Spleen (tissue), 11 donors: ENCODE measurements around the gene ZNF516. TPM values are rescaled to one million over a fixed set of nuclear protein-coding genes. Genes with fewer than 3 reads are reported as not detected.

Source experiments
- DNase-seq: peaks from one replicate; pipeline ENCODE4 v3.0.0-alpha.2; 2020
- H3K27ac ChIP-seq, 8 donors: fragments of 200-600 bp; sonication (generic) in 7 of 8; 1 replicate in 4 of 8; 2 replicates in 4 of 8; pipeline versions ENCODE4 v1.5.0 to v1.8.0; 2016 to 2021; ENCODE audit warnings: inconsistent platforms in 4 of 8, mild to moderate bottlenecking in 4 of 8, moderate library complexity in 1 of 8
- H3K27me3 ChIP-seq, 7 donors: fragments of 200-600 bp; sonication (generic) in 6 of 7; replicated peaks in 1 of 7; 1 replicate in 4 of 7; 2 replicates in 3 of 7; pipeline versions ENCODE4 v1.5.0 to v1.8.0; 2016 to 2021; ENCODE audit warnings: inconsistent platforms in 3 of 7, mild to moderate bottlenecking in 1 of 7
- H3K36me3 ChIP-seq, 6 donors: fragments of 200-600 bp; sonication (generic) in 5 of 6; 1 replicate in 4 of 6; 2 replicates in 2 of 6; pipeline versions ENCODE4 v1.5.0 to v1.8.0; 2016 to 2021; ENCODE audit warnings: inconsistent platforms in 2 of 6
- H3K4me1 ChIP-seq, 6 donors: fragments of 200-600 bp; sonication (generic) in 5 of 6; 1 replicate in 3 of 6; 2 replicates in 3 of 6; pipeline versions ENCODE4 v1.5.0 to v1.8.0; 2016 to 2021; ENCODE audit warnings: inconsistent platforms in 3 of 6
- H3K4me3 ChIP-seq, 8 donors: fragments of 200-600 bp; sonication (generic) in 7 of 8; 1 replicate in 4 of 8; 2 replicates in 4 of 8; pipeline versions ENCODE4 v1.5.0 to v1.8.0; 2016 to 2021; ENCODE audit warnings: inconsistent platforms in 4 of 8, mild to moderate bottlenecking in 4 of 8, moderate library complexity in 2 of 8
- H3K9me3 ChIP-seq, 8 donors: fragments of 200-600 bp; sonication (generic) in 7 of 8; 1 replicate in 4 of 8; 2 replicates in 4 of 8; pipeline versions ENCODE4 v1.5.0 to v1.8.0; 2016 to 2021; ENCODE audit warnings: inconsistent platforms in 4 of 8
- POLR2A ChIP-seq, 3 donors: fragments of 450-650 bp; IDR thresholded peaks; one replicate each; pipeline ENCODE4 v1.5.1; 2017; ENCODE audit warnings: antibody characterized with exemption in 3 of 3, mild to moderate bottlenecking in 1 of 3
- POLR2AphosphoS5 ChIP-seq, 3 donors: sonication (generic); formaldehyde crosslinking; IDR thresholded peaks; one replicate each; pipeline ENCODE4 v1.5.1; 2017; ENCODE audit warnings: antibody characterized with exemption in 3 of 3
- WGBS, 5 donors: extraction: QIAGEN DNeasy Blood & Tissue Kit in 3 of 5; methylation state at CpG; one replicate each; pipeline versions ENCODE4 v1.1.5 to v1.1.7; 2013 to 2018; 5-methylcytosine and 5-hydroxymethylcytosine counted together
- intact Hi-C: fragments of 100-400 bp; cut with DNase I; formaldehyde crosslinking; loops from one replicate; pipeline ENCODE4 v1.15.0; 2023; ENCODE audit warnings: low total_unique reads
- polyA plus RNA-seq, 3 donors: library from polyadenylated mRNA; stranded (reverse); fragments of 200-250 nt; gene quantifications; one replicate each; pipeline ENCODE4 v1.2.1, GENCODE V29; 2013
- total RNA-seq, 7 donors: library from RNA; depleted of rRNA in 3 of 7; stranded (reverse); fragments of >200 nt in 3 of 7; fragmentation: NEBNext Ultra II Directional in 4 of 7; extraction: Animal tissue kit (Norgen Biotek cat#: 25700) in 4 of 7; gene quantifications; one replicate each; pipeline versions ENCODE4 v1.1.0 to v1.2.1, GENCODE V29; 2016 to 2021
- TF ChIP-seq, protein P1 (sequence below), 11 experiments: fragments of 200-600 bp in 7 of 11; fragments of 450-650 bp in 4 of 11; sonication (generic) in 4 of 11; IDR thresholded peaks in 8 of 11; conservative IDR thresholded peaks in 3 of 11; 1 replicate in 7 of 11; 2 replicates in 4 of 11; pipeline versions ENCODE4 v1.4.0 to v1.8.0; 2016 to 2021; ENCODE audit warnings: antibody characterized with exemption in 11 of 11, inconsistent platforms in 4 of 11, mild to moderate bottlenecking in 1 of 11
- donor health status: healthy with polysubstance abuse.
- donor health status: DM: no; HTN: no; CAD: no; lungs with moderate emphysema.
- donor health status: DM: no; HTN: no; CAD: no.
- donor health status: Bipolar disorder and iron deficiency.
- donor health status: healthy.
- donor health status: DM: no; HTN: no; CAD: no.
- donor health status: DM: yes; HTN: yes; CAD: no.

ZNF516 gene
- total and polyA plus RNA-seq, 10 donors = 4.5 to 58.4 (median 40.0) TPM

DNA sequence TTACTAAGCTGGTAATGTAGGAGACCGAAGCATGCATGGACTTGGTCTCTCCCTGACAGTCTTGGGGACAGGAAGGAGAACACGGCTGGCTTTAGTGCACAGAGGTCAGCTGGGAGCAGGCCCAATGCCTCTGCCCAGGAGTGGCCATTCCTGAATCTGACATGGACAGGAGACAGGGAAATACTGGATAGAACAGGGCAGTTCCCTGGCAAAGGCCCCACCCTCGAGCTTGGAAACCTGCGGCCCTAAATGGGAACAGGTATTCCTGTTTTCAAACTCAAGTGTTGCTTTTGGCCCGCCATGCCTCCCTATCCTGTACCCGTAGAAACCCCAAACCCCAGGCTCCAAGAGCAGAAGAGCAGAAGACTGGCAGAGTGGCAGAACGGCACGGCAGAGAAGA, 107.4 kb downstream of the ZNF516 start:
- Histone ChIP-seq H3K4me1 (peaks cover 0 to 71% (median 37%) of the 10 kb centered on the region in 6 donors), H3K27me3 (no peaks in the 10 kb centered on the region), H3K27ac (no peak overlapping the region), H3K9me3 (peaks cover 0 to 8% (median 0%) of the 10 kb centered on the region in 8 donors), H3K36me3 (peaks cover 0 to 11% (median 0%) of the 10 kb centered on the region in 6 donors), H3K4me3 (no peak overlapping the region)
- TF ChIP-seq, protein P1, sequence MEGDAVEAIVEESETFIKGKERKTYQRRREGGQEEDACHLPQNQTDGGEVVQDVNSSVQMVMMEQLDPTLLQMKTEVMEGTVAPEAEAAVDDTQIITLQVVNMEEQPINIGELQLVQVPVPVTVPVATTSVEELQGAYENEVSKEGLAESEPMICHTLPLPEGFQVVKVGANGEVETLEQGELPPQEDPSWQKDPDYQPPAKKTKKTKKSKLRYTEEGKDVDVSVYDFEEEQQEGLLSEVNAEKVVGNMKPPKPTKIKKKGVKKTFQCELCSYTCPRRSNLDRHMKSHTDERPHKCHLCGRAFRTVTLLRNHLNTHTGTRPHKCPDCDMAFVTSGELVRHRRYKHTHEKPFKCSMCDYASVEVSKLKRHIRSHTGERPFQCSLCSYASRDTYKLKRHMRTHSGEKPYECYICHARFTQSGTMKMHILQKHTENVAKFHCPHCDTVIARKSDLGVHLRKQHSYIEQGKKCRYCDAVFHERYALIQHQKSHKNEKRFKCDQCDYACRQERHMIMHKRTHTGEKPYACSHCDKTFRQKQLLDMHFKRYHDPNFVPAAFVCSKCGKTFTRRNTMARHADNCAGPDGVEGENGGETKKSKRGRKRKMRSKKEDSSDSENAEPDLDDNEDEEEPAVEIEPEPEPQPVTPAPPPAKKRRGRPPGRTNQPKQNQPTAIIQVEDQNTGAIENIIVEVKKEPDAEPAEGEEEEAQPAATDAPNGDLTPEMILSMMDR (IDR thresholded peaks at IDR 0.05 in 8 of 11, conservative IDR thresholded peaks at IDR 0.05 in 3 of 11) = no peak
- TF ChIP-seq POLR2AphosphoS5 (IDR thresholded peaks at IDR 0.05) = no peak
- no peak for TF ChIP-seq POLR2A (IDR thresholded peaks at IDR 0.05)
- intact Hi-C loops = no loop called here
- DNase-seq = no peak
- WGBS, 5 donors = 90 to 98% (median 93%) methylated on average over 8 of the region's 8 CpGs

DNA sequence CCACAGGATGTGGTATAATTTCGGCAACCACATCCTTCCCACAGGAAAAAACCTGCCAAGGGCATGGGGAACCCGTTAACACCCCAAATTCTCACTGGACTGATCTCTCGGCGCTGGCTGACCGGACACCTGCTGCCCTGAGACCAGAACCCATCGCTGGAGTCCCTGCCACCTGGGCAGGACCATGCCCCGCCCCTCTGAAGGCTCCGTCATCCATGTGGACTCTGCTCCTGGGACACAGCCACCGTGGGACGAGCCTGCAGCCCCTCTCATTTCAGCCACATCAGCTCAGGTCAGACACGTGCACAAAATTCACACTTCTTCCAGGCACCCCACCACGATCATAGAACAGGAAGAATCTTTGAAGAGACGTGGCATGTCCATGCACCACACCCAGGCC, 108.2 kb downstream of the ZNF516 start:
- intact Hi-C loops = no loop called here
- TF ChIP-seq POLR2A (IDR thresholded peaks at IDR 0.05) = no peak
- peak in 1 of 3 donors; percentile 27 for TF ChIP-seq POLR2AphosphoS5 (IDR thresholded peaks at IDR 0.05)
- TF ChIP-seq, protein P1 (IDR thresholded peaks at IDR 0.05 in 8 of 11, conservative IDR thresholded peaks at IDR 0.05 in 3 of 11) = no peak
- Histone ChIP-seq H3K27me3 (no peaks in the 10 kb centered on the region), H3K4me3 (no peak overlapping the region), H3K27ac (no peak overlapping the region), H3K9me3 (peaks cover 0 to 8% (median 0%) of the 10 kb centered on the region in 8 donors), H3K4me1 (peaks cover 0 to 67% (median 37%) of the 10 kb centered on the region in 6 donors), H3K36me3 (peaks cover 0 to 11% (median 0%) of the 10 kb centered on the region in 6 donors)
- DNase-seq = no peak
- 43 to 56% (median 46%) methylated on average over 13 of the region's 13 CpGs for WGBS, 5 donors

DNA sequence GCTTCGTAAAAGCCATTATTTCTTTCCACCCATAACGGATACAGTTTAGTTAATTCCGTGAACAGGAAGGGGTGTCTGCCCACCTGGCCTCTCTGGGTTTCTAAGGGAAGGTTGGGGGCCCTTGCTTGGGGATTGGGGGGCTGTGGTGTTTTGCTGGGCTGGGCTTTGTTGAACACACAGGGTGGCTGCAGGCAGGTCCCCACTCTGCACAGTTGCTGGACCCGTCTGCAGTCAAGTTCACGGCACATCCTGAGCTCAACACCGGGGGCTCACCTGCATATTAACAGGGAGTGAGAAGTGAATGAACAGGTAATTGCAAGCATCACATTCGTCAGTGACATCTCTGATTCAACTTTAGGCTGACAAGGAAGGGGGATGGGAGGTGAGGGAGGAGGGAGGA, 109.0 kb downstream of the ZNF516 start:
- intact Hi-C loops = no loop called here

DNA sequence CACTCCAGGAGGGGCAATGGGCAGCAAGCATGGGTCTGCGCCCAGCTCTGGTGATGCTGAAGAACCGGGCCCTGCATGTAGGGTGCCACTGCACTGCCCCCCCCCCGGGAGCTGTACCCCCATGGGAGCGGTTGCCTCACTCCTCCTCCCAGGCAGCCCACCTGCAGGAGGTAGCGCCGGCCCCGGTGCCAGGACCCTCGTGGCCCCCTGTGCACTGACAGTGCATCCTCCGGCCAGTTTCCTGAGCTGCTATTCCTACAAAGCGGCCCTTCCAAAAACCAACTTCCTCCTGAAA, 109.4 kb downstream of the ZNF516 start:
- Histone ChIP-seq H3K36me3 (peaks cover 0 to 17% (median 0%) of the 10 kb centered on the region in 6 donors), H3K9me3 (peaks cover 0 to 8% (median 0%) of the 10 kb centered on the region in 8 donors), H3K4me1 (peaks cover 0 to 57% (median 30%) of the 10 kb centered on the region in 6 donors), H3K27me3 (no peaks in the 10 kb centered on the region), H3K4me3 (no peak overlapping the region), H3K27ac (no peak overlapping the region)
- WGBS, 5 donors = 80 to 89% (median 86%) methylated on average over 10 of the region's 10 CpGs
- no peak for DNase-seq
- TF ChIP-seq POLR2AphosphoS5 (IDR thresholded peaks at IDR 0.05) (no peak), POLR2A (IDR thresholded peaks at IDR 0.05) (no peak)
- TF ChIP-seq, protein P1 (IDR thresholded peaks at IDR 0.05 in 8 of 11, conservative IDR thresholded peaks at IDR 0.05 in 3 of 11) = no peak
- intact Hi-C loops = no loop called here

More for the DNA sequence above, 109.0 kb downstream of the ZNF516 start:
- H3K36me3 ChIP-seq = peaks cover 0 to 13% (median 0%) of the 10 kb centered on the region in 6 donors
- no peak for TF ChIP-seq POLR2A (IDR thresholded peaks at IDR 0.05)
- TF ChIP-seq POLR2AphosphoS5 (IDR thresholded peaks at IDR 0.05) = no peak
- TF ChIP-seq, protein P1 (IDR thresholded peaks at IDR 0.05 in 8 of 11, conservative IDR thresholded peaks at IDR 0.05 in 3 of 11) = no peak
- DNase-seq = no peak
- no peak overlapping the region for H3K27ac ChIP-seq
- peaks cover 0 to 8% (median 0%) of the 10 kb centered on the region in 8 donors for H3K9me3 ChIP-seq
- no peak overlapping the region for H3K4me3 ChIP-seq
- WGBS, 5 donors = 78 to 88% (median 84%) methylated on average over 7 of the region's 7 CpGs
- H3K4me1 ChIP-seq = peaks cover 0 to 61% (median 34%) of the 10 kb centered on the region in 6 donors
- H3K27me3 ChIP-seq = no peaks in the 10 kb centered on the region
